T47D (cell line): ENCODE data around the gene RPP14.
"Not testable (repeated sequence)": the region's sequence is repeated elsewhere in the genome, so short reads cannot be mapped to it uniquely, and the experiment has no call there.

Experiments used
- DNase-seq, 2 experiments: peaks; one replicate each; pipeline versions ENCODE4 v3.0.0 to v3.0.0-alpha.2; 2011 to 2012; ENCODE audit warnings: low read depth in 1 of 2, low spot score in 1 of 2
- JUND ChIP-seq: IDR thresholded peaks from 2 replicates; pipeline ENCODE4 v1.6.1; 2012; ENCODE audit warnings: low read depth
- in situ Hi-C: cut with HindIII; loops from 2 replicates; pipeline ENCODE4 v1.10.0; 2016; ENCODE audit warnings: low sequenced_read_pairs, low pct_unique_long_range_greater_than_20kb

RPP14 gene

GRCh38 chr3:58305882-58306711 is at the start of gene RPP14, which contains the start of gene HTD2:
Gene RPP14, plus strand, starts transcription at chr3:58306245. Its CDS starts 4,085 bp downstream, at chr3:58310330.
Gene HTD2, plus strand, starts transcription at chr3:58306520. Its CDS starts 11,094 bp downstream, at chr3:58317614.
- in situ Hi-C loops: no loop called here
- no peak for TF ChIP-seq JUND
- peak; percentile 73 to 97 for DNase-seq

GRCh38 chr3:58256511-58256910 is 49.5 kb upstream of the RPP14 start:
- no peak for DNase-seq
- no peak for TF ChIP-seq JUND
- in situ Hi-C loops: no loop called here

GRCh38 chr3:58258392-58259055 is 47.5 kb upstream of the RPP14 start:
- no peak for TF ChIP-seq JUND
- no peak for DNase-seq
- in situ Hi-C loops: no loop called here

- no peak for DNase-seq
- in situ Hi-C loops: no loop called here
- TF ChIP-seq JUND: no peak
These were observed 45.7 kb upstream of the RPP14 start for GRCh38 chr3:58260261-58260731.

GRCh38 chr3:58260733-58261132 is 45.3 kb upstream of the RPP14 start:
- in situ Hi-C loops: no loop called here
- DNase-seq: no peak
- no peak for TF ChIP-seq JUND

GRCh38 chr3:58261954-58262666 is 43.9 kb upstream of the RPP14 start:
- no peak for TF ChIP-seq JUND
- no peak for DNase-seq

GRCh38 chr3:58266577-58266976 is 39.5 kb upstream of the RPP14 start:
- in situ Hi-C loops: no loop called here
- DNase-seq: no peak
- TF ChIP-seq JUND: no peak

More at GRCh38 chr3:58261954-58262666, 43.9 kb upstream of the RPP14 start:
- in situ Hi-C loops: no loop called here

GRCh38 chr3:58267543-58267942 is 38.5 kb upstream of the RPP14 start:
- in situ Hi-C loops, DNase-seq: not testable (repeated sequence)

GRCh38 chr3:58269356-58269755 is 36.7 kb upstream of the RPP14 start:
- in situ Hi-C loops: no loop called here
- TF ChIP-seq JUND: no peak
- no peak for DNase-seq

- in situ Hi-C loops: no loop called here
- TF ChIP-seq JUND: no peak
- no peak for DNase-seq
These were observed 35.6 kb upstream of the RPP14 start for GRCh38 chr3:58270485-58270884.

GRCh38 chr3:58271901-58272501 is 34.0 kb upstream of the RPP14 start:
- TF ChIP-seq JUND: no peak
- DNase-seq: peak in 1 of 2 experiments; percentile 50
- in situ Hi-C loops: no loop called here

GRCh38 chr3:58272891-58273290 is 33.2 kb upstream of the RPP14 start:
- TF ChIP-seq JUND: no peak
- in situ Hi-C loops: no loop called here
- DNase-seq: no peak

GRCh38 chr3:58273362-58273761 is 32.7 kb upstream of the RPP14 start:
- in situ Hi-C loops, DNase-seq: not testable (repeated sequence)
